Sigmoid colon (tissue), 4 donors: ENCODE results near the gene PLEKHA1.

Experiments
- POLR2A ChIP-seq, 2 donors: fragments of 450-650 bp; IDR thresholded peaks; one replicate each; pipeline ENCODE4 v1.6.1; 2016; ENCODE audit warnings: antibody characterized with exemption in 2 of 2, mild to moderate bottlenecking in 2 of 2, moderate library complexity in 2 of 2
- POLR2AphosphoS5 ChIP-seq, 4 donors: sonication (generic); formaldehyde crosslinking; IDR thresholded peaks; one replicate each; pipeline ENCODE4 v1.6.1; 2017; ENCODE audit warnings: antibody characterized with exemption in 4 of 4

- TF ChIP-seq POLR2AphosphoS5 (IDR thresholded peaks at IDR 0.05) = no peak
- TF ChIP-seq POLR2A (IDR thresholded peaks at IDR 0.05) = no peak
These were observed 7.2 kb downstream of the PLEKHA1 start for GRCh38 chr10:122381680-122382079.
